ENCODE data around the gene PGLYRP4.

The PGLYRP4 gene

DNA sequence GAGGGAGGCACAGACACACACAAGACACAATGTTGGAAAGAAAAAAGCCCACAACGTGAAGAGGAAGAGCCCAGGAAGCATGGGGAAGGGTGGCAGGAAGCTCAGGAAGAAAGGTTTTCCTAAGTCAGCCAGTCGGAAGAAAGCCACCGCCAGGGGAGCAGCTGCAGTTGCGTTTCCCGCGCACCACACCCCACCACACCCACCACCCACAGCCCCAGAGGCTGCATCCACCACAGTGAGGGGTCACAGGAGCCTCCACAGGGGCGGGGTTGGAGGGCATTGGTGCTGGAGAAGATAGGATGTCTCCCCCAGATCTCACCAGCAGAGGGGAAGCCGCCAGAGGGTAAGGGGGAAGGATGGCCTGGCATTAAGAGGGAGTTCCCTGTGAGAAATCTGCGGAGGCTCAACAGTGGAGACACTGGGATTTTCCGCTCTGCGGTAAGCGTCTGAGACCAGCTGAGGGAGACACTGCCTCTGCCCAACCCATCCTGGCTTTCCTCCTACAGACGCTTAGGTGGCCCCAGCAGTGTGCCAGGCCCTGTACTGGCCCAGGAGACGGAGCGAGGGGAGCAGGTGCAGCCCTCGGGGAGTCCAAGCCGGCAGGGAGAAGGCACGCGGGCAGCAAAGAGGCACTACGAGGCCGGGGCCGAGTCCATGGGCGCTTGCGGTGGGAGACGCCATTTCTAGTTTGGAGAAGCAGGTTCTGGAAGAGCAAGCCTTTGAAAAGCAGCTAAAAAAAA is 55.7 kb downstream of the PGLYRP4 start:
- DNase-seq (ENCODE audit: low spot score): no peak

DNA sequence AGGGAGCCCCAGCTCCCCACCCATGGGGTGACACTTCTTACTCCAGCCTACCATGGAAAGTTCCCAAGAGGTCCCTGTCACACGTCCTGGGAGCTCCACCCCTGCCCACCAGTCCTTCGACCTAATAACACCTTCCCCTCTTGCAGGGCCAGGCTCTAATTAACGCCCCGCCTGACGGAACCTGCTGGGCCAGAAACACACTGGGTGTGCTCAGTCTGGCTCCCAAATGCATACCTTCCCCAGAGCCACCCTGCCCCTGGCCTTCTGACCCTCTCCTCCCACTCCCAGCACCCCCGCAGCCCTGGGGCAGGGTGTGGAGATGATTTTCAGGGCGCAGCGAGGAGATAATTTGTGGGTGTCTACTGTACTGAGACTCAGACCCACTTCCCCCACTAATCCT is 56.5 kb downstream of the PGLYRP4 start:
- DNase-seq (ENCODE audit: low spot score): no peak

DNA sequence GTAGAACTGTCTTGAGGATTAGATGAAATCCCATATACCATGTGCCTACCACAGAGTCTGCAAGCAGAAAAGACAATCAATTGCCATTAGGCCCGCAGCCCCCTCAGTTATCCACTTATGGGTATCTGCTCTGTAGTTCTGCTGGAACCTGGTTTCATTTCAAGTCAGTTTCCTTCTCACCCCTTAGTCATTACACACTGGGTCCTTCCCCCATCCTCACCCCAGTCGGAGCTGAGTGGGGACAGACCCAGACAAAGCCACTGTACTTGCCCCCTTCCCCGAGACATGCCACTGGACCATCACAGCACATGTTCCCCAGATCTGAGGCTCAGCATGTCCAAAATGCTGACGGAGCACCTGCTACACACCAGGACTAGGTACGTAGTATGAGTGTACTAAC is 57.1 kb downstream of the PGLYRP4 start:
- DNase-seq (ENCODE audit: low spot score): no peak

- DNase-seq (ENCODE audit: low spot score): no peak
Observed at GRCh38 chr1:153288634-153289275, 59.9 kb downstream of the PGLYRP4 start.

Small RNA genes within 50 kb of the gene (small RNA-seq; reads per million reads assigned to genes)
- gene RNU6-160P: 0 reads per million in 2 experiments
- 0 reads per million in 2 experiments for gene S100A15A

All from SK-N-DZ (cell line).